Cardiac septum (tissue), 1 donor: ENCODE measurements around the gene KLRF2. TPM values are rescaled to one million over a fixed set of nuclear protein-coding genes. Genes with fewer than 3 reads are reported as not detected.

Source experiments
- DNase-seq: peaks from one replicate; pipeline ENCODE4 v3.0.0-alpha.2; 2020; ENCODE audit warnings: low spot score
- intact Hi-C: fragments of 100-400 bp; cut with DNase I; formaldehyde crosslinking; loops from one replicate; pipeline ENCODE4 v1.14.0; 2022
- total RNA-seq: library from RNA; stranded (reverse); fragmentation: NEBNext Ultra II Directional; extraction: Animal tissue kit (Norgen Biotek cat#: 25700); gene quantifications from one replicate; pipeline ENCODE4 v1.2.1, GENCODE V29; 2021
- donor health status: DM: no; HTN: no; CAD: no.

Gene KLRF2
- total RNA-seq, 1 donor from 2014 or later = not detected

GRCh38 chr12:9880532-9881078, 684 bp upstream of the KLRF2 start:
- intact Hi-C loops = no loop called here
- DNase-seq = no peak

- intact Hi-C loops = no loop called here
- DNase-seq = no peak
Measured at GRCh38 chr12:9881988-9882387, 699 bp downstream of the KLRF2 start.

- intact Hi-C loops = no loop called here
- no peak for DNase-seq
Measured at GRCh38 chr12:9883175-9883574, 1.9 kb downstream of the KLRF2 start.

GRCh38 chr12:9888665-9889273, 7.5 kb downstream of the KLRF2 start:
- intact Hi-C loops = no loop called here
- DNase-seq = no peak

- intact Hi-C loops = no loop called here
- DNase-seq = no peak
Measured at GRCh38 chr12:9895215-9895971, 14.1 kb downstream of the KLRF2 start.

- intact Hi-C loops = no loop called here
Measured at GRCh38 chr12:9897535-9897934, 16.2 kb downstream of the KLRF2 start.

GRCh38 chr12:9899209-9899608, 17.9 kb downstream of the KLRF2 start:
- no peak for DNase-seq
- intact Hi-C loops = no loop called here

More at GRCh38 chr12:9897535-9897934, 16.2 kb downstream of the KLRF2 start:
- DNase-seq = no peak

GRCh38 chr12:9900930-9901329, 19.6 kb downstream of the KLRF2 start:
- intact Hi-C loops = no loop called here
- no peak for DNase-seq

GRCh38 chr12:9902539-9903228, 21.4 kb downstream of the KLRF2 start:
- intact Hi-C loops = no loop called here

GRCh38 chr12:9906873-9907272, 25.6 kb downstream of the KLRF2 start:
- intact Hi-C loops = no loop called here
- no peak for DNase-seq

More at GRCh38 chr12:9902539-9903228, 21.4 kb downstream of the KLRF2 start:
- no peak for DNase-seq

- intact Hi-C loops = no loop called here
- DNase-seq = no peak
Measured at GRCh38 chr12:9907769-9908168, 26.5 kb downstream of the KLRF2 start.

- DNase-seq = no peak
- intact Hi-C loops = no loop called here
Measured at GRCh38 chr12:9908350-9908749, 27.1 kb downstream of the KLRF2 start.

- intact Hi-C loops = no loop called here
Measured at GRCh38 chr12:9909724-9910123, 28.4 kb downstream of the KLRF2 start.

GRCh38 chr12:9910716-9911421, 29.6 kb downstream of the KLRF2 start:
- no peak for DNase-seq
- intact Hi-C loops = no loop called here

More at GRCh38 chr12:9909724-9910123, 28.4 kb downstream of the KLRF2 start:
- no peak for DNase-seq

GRCh38 chr12:9911708-9912107, 30.4 kb downstream of the KLRF2 start:
- intact Hi-C loops = no loop called here
- no peak for DNase-seq

GRCh38 chr12:9919443-9919842, 38.2 kb downstream of the KLRF2 start:
- DNase-seq = no peak
- intact Hi-C loops = no loop called here

- intact Hi-C loops = no loop called here
- no peak for DNase-seq
Measured at GRCh38 chr12:9920451-9920850, 39.2 kb downstream of the KLRF2 start.

GRCh38 chr12:9922429-9922828, 41.1 kb downstream of the KLRF2 start:
- intact Hi-C loops = no loop called here
- DNase-seq = no peak

- DNase-seq = no peak
- intact Hi-C loops = loop anchor here (5.0 kb wide), 2 partner anchors 114 to 174 kb away; no protein-coding TSS in a partner anchor
Measured at GRCh38 chr12:9925705-9926393, 44.6 kb downstream of the KLRF2 start.
